HL-60/S4 (cell line): ENCODE data around the gene CCAR1.
"Not testable (repeated sequence)": the region's sequence is repeated elsewhere in the genome, so short reads cannot be mapped to it uniquely, and the experiment has no call there.

Experiments
- in situ Hi-C: fragments of 300-500 bp; cut with MboI; formaldehyde crosslinking; loops from 2 replicates; pipeline ENCODE4 v1.14.3; 2022; ENCODE audit warnings: low sequenced_read_pairs

Gene CCAR1

GRCh38 chr10:68720793-68721672, at the start of gene CCAR1:
CCAR1 (plus strand) TSS chr10:68721239; CDS start chr10:68722505, 1,266 bp downstream.
- in situ Hi-C loops = no loop called here

GRCh38 chr10:68684413-68684812, 36.6 kb upstream of the CCAR1 start:
- in situ Hi-C loops = no loop called here

- in situ Hi-C loops = no loop called here
Measured at GRCh38 chr10:68696018-68696417, 25.0 kb upstream of the CCAR1 start.

GRCh38 chr10:68697106-68697505, 23.9 kb upstream of the CCAR1 start:
- in situ Hi-C loops = no loop called here

GRCh38 chr10:68700197-68700596, 20.8 kb upstream of the CCAR1 start:
- in situ Hi-C loops = no loop called here

GRCh38 chr10:68705548-68705947, 15.5 kb upstream of the CCAR1 start:
- in situ Hi-C loops = no loop called here

GRCh38 chr10:68708987-68709386, 12.1 kb upstream of the CCAR1 start:
- in situ Hi-C loops = not testable (repeated sequence)

GRCh38 chr10:68713065-68713464, 8.0 kb upstream of the CCAR1 start:
- in situ Hi-C loops = not testable (repeated sequence)

- in situ Hi-C loops = no loop called here
Measured at GRCh38 chr10:68717435-68717834, 3.6 kb upstream of the CCAR1 start.

- in situ Hi-C loops = no loop called here
Measured at GRCh38 chr10:68721673-68722335, 765 bp downstream of the CCAR1 start.

- in situ Hi-C loops = loop anchor here (25.0 kb wide), 1 partner anchor 112 kb away; the partner anchor contains the start of gene STOX1
Measured at GRCh38 chr10:68725016-68725415, 4.0 kb downstream of the CCAR1 start.

- in situ Hi-C loops = loop anchor here (25.0 kb wide), 1 partner anchor 110 kb away; the partner anchor contains the start of gene STOX1
Measured at GRCh38 chr10:68727146-68727545, 6.1 kb downstream of the CCAR1 start.

GRCh38 chr10:68732651-68733050, 11.6 kb downstream of the CCAR1 start:
- in situ Hi-C loops = loop anchor here (25.0 kb wide), 1 partner anchor 105 kb away; the partner anchor contains the start of gene STOX1

GRCh38 chr10:68734349-68734748, 13.3 kb downstream of the CCAR1 start:
- in situ Hi-C loops = loop anchor here (25.0 kb wide), 1 partner anchor 103 kb away; the partner anchor contains the start of gene STOX1

GRCh38 chr10:68735119-68735518, 14.1 kb downstream of the CCAR1 start:
- in situ Hi-C loops = loop anchor here (25.0 kb wide), 1 partner anchor 102 kb away; the partner anchor contains the start of gene STOX1

GRCh38 chr10:68735739-68736138, 14.7 kb downstream of the CCAR1 start:
- in situ Hi-C loops = loop anchor here (25.0 kb wide), 1 partner anchor 102 kb away; the partner anchor contains the start of gene STOX1

GRCh38 chr10:68740676-68741075, 19.6 kb downstream of the CCAR1 start:
- in situ Hi-C loops = loop anchor here (25.0 kb wide), 1 partner anchor 97 kb away; the partner anchor contains the start of gene STOX1

- in situ Hi-C loops = loop anchor here (25.0 kb wide), 1 partner anchor 95 kb away; the partner anchor contains the start of gene STOX1
Measured at GRCh38 chr10:68742397-68742796, 21.4 kb downstream of the CCAR1 start.

GRCh38 chr10:68752711-68753350, 31.8 kb downstream of the CCAR1 start:
- in situ Hi-C loops = loop anchor here (10.0 kb wide), 1 partner anchor 222 kb away; no protein-coding TSS in a partner anchor

- in situ Hi-C loops = loop anchor here (10.0 kb wide), 1 partner anchor 219 kb away; no protein-coding TSS in a partner anchor
Measured at GRCh38 chr10:68756246-68756645, 35.2 kb downstream of the CCAR1 start.

- in situ Hi-C loops = loop anchor here (10.0 kb wide), 1 partner anchor 218 kb away; no protein-coding TSS in a partner anchor
Measured at GRCh38 chr10:68756766-68757165, 35.7 kb downstream of the CCAR1 start.
